ENCODE measurements around the gene RARB.

RARB gene

DNA sequence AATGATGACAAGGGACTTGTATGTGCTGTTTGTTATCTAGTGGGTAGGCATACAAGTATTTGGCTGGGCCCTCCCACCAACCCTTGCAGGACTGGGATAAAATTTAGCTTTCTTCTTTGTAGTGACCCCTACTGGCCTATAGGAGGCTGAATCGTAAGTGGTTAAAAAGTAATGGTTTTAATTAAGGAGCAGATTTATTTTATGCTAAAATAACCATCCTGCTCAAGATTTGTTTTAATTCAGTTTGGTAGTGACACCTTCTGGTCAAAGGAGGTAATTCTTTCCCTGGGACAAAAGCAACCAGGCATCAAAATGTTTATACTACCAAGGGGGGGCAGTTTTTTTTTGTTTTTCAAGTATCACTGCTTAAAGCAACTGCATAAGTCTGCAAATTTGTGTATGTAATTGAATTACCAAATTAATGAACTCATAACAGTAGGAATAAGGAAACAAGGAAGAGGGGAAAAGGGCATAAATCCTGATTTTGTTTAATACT lies 166.0 kb downstream of the RARB start:
- no peak overlapping the region for H3K9ac ChIP-seq
- H3K9me3 ChIP-seq: no peaks in the 10 kb centered on the region
- no peak overlapping the region for H3K27ac ChIP-seq
- peaks cover 75% of the 10 kb centered on the region for H4K20me1 ChIP-seq
- H3K4me3 ChIP-seq: no peak overlapping the region
- no peak overlapping the region for H3K4me2 ChIP-seq
- no peak for TF ChIP-seq Cebpa-rat (IDR thresholded peaks at IDR 0.05)
- H3K27me3 ChIP-seq: no peaks in the 10 kb centered on the region
- peaks cover 34% of the 10 kb centered on the region for H3K36me3 ChIP-seq
- H3K4me1 ChIP-seq: peaks cover 10% of the 10 kb centered on the region

DNA sequence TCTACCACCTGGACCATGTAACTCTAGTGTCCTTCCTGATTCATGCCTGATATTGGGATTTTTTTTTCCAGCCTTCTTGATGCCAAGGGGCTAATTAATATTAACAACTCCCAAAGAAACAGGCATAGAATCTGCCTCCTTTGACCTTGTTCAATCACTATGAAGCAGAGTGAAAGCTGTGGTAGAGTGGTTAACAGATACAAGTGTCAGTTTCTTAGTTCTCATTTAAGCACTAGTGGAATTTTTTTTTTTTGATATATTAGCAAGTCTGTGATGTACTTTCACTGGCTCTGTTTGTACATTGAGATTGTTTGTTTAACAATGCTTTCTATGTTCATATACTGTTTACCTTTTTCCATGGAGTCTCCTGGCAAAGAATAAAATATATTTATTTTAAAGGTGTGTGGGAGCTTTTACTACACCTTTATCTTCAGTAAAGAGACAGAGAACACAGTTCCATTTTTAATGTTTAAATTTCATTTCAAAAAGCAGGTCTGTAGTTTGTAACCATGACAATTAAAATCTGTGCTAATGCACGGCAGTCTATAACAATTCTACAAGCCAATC lies 169.6 kb downstream of the RARB start:
- no peak for TF ChIP-seq Cebpa-rat (IDR thresholded peaks at IDR 0.05)
- H3K4me3 ChIP-seq: no peak overlapping the region
- H3K27me3 ChIP-seq: no peaks in the 10 kb centered on the region
- peaks cover 69% of the 10 kb centered on the region for H3K36me3 ChIP-seq
- H3K9me3 ChIP-seq: no peaks in the 10 kb centered on the region
- H3K27ac ChIP-seq: no peak overlapping the region
- H3K4me2 ChIP-seq: no peak overlapping the region
- H3K9ac ChIP-seq: no peak overlapping the region
- peaks cover 100% of the 10 kb centered on the region for H4K20me1 ChIP-seq
- H3K4me1 ChIP-seq: no peaks in the 10 kb centered on the region

DNA sequence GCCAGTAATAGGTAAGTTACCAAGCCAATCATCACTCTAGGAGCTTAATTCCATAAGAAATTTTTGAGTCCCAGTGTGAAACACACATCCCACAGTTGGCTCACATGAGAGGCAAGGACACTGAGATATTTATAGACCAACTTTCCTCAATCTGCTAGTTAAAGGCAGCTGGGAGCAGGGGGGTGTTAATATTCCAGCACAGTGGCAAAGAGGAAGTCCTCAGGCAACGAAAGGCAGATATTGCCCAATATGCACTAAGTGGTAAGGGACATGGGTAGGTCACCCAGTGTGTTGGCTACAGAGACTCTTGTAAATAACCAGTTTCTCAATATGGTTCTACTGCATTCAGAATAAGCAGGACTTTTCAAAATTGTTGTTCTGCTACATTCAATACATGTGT lies 175.6 kb downstream of the RARB start:
- Histone ChIP-seq H3K9me3 (no peaks in the 10 kb centered on the region), H3K4me3 (no peak overlapping the region), H4K20me1 (peaks cover 100% of the 10 kb centered on the region), H3K36me3 (peaks cover 98% of the 10 kb centered on the region), H3K4me1 (no peaks in the 10 kb centered on the region), H3K27me3 (no peaks in the 10 kb centered on the region), H3K27ac (no peak overlapping the region), H3K9ac (no peak overlapping the region), H3K4me2 (no peak overlapping the region)
- no peak for TF ChIP-seq Cebpa-rat (IDR thresholded peaks at IDR 0.05)

DNA sequence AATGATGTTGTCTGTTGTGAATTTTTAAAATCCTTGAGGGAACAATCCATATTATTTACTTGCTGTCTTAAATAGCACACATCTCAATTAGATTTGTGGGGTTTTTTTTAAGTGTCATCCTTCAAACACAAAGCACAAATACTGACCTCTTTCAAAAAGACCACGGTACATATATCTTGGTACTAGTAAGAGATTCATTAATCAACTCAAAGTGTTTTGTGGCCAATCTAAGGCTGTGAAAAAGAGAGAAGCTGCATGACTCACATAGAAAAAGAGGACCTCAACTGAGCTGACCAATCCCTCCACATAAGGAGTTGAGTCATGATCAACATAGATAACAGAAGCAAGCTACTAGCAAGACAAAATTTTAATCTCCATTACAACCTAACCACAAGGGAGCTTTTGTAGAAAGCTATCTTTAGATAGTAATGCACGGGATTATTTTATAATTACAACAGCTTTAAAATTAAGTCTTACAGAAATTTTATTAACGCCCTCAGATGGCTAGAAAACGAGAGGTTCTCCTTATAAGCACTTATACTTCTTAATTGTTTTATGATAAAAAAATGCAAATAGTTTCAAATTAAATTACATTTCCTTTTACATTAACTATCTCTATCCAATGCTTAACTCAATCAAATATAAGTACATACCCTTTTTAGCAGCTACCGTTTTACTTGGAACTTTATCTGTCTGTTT lies 176.2 kb downstream of the RARB start:
- no peak overlapping the region for H3K4me2 ChIP-seq
- no peak overlapping the region for H3K9ac ChIP-seq
- H3K27ac ChIP-seq: no peak overlapping the region
- no peaks in the 10 kb centered on the region for H3K27me3 ChIP-seq
- peaks cover 98% of the 10 kb centered on the region for H3K36me3 ChIP-seq
- no peak overlapping the region for H3K4me3 ChIP-seq
- no peaks in the 10 kb centered on the region for H3K4me1 ChIP-seq
- no peak for TF ChIP-seq Cebpa-rat (IDR thresholded peaks at IDR 0.05)
- H3K9me3 ChIP-seq: no peaks in the 10 kb centered on the region
- peaks cover 100% of the 10 kb centered on the region for H4K20me1 ChIP-seq

DNA sequence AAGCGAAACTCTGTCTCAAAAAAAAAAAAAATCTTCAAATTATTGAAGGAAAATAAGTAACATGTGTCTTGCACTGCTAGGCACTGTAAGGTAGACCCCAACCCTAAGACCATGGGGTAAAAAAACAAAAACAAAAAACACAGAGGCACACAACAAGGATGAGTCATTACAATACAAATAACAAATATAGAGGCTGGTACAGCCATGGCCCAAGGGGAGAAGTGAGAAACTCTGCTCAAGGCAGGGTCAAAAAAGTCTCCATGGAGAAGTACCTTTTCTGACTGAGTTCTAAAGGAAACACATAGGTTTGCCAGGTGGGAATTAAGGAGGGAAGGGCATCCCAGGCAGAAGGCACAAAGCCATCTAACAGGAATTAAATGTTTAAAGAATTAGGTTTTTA lies 182.1 kb downstream of the RARB start:
- TF ChIP-seq Cebpa-rat (IDR thresholded peaks at IDR 0.05): no peak
- H3K4me3 ChIP-seq: no peak overlapping the region
- H4K20me1 ChIP-seq: peaks cover 100% of the 10 kb centered on the region
- no peaks in the 10 kb centered on the region for H3K9me3 ChIP-seq
- no peak overlapping the region for H3K9ac ChIP-seq
- no peak overlapping the region for H3K27ac ChIP-seq
- no peaks in the 10 kb centered on the region for H3K4me1 ChIP-seq
- H3K36me3 ChIP-seq: peaks cover 95% of the 10 kb centered on the region
- H3K4me2 ChIP-seq: no peak overlapping the region
- no peaks in the 10 kb centered on the region for H3K27me3 ChIP-seq

DNA sequence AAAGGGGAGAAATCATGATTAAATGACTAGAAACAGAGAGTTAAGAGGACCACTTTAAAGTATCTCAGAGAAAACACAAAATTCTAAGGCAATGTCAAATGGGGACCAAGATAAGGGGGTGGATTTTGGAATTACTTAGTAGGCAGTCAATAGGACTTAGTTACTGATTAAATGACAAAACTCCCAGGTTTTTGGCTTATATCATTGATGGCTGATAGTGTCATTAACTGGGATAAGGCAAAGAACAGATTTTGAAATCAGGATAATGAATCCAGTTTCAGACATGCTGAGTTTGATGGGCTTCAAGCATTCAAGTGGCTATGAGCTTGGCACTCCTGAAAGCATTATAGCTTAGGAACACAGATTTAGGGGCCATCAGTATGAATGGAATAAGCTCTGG lies 182.7 kb downstream of the RARB start:
- Histone ChIP-seq H3K27me3 (no peaks in the 10 kb centered on the region), H3K9ac (no peak overlapping the region), H3K9me3 (no peaks in the 10 kb centered on the region), H3K4me3 (no peak overlapping the region), H3K4me1 (no peaks in the 10 kb centered on the region), H4K20me1 (peaks cover 100% of the 10 kb centered on the region), H3K27ac (no peak overlapping the region), H3K36me3 (peaks cover 95% of the 10 kb centered on the region), H3K4me2 (no peak overlapping the region)
- TF ChIP-seq Cebpa-rat (IDR thresholded peaks at IDR 0.05): no peak

DNA sequence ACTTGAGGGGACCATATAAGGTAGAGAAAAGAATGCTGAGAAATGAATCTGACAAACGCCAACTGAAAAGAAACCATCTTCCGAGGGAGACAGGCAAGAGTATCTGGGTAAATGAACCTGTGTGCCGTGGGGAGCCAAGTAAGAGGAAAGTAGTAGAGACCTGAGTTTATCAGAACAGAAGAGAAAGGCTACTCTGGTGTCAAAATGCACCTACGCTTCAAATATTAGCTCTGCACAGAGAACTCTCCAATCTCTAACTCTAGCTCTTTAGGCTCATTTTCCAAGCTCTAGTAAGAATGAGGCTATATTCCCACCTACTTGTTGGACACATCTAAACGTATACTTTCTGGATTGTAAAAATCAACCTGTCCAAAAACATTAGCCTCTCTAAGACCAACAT lies 183.1 kb downstream of the RARB start:
- H3K36me3 ChIP-seq: peaks cover 94% of the 10 kb centered on the region
- no peak overlapping the region for H3K4me2 ChIP-seq
- no peaks in the 10 kb centered on the region for H3K4me1 ChIP-seq
- no peak for TF ChIP-seq Cebpa-rat (IDR thresholded peaks at IDR 0.05)
- H3K27me3 ChIP-seq: no peaks in the 10 kb centered on the region
- H3K4me3 ChIP-seq: no peak overlapping the region
- no peak overlapping the region for H3K9ac ChIP-seq
- peaks cover 100% of the 10 kb centered on the region for H4K20me1 ChIP-seq
- H3K27ac ChIP-seq: no peak overlapping the region
- no peaks in the 10 kb centered on the region for H3K9me3 ChIP-seq

DNA sequence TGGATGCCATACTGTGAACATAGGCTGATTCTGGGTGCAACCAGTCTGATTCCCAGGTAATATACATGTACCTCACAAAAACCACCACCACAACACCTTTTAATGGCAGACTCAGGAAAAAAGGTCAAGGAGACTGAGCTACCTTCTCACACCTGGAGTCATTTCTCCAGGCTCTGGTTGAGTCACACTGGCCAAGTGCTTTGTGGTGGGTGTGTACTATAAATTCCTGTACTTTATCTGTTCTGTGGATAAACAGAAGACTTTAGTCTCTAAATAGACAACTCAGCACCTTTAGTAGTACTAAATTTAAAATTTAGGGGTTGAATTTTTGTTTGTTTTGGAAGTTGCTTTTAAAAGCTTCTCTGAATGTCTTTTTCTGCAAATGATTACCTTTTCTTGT lies 190.0 kb downstream of the RARB start:
- no peak for TF ChIP-seq Cebpa-rat (IDR thresholded peaks at IDR 0.05)
- H4K20me1 ChIP-seq: peaks cover 100% of the 10 kb centered on the region
- H3K27me3 ChIP-seq: no peaks in the 10 kb centered on the region
- H3K4me1 ChIP-seq: no peaks in the 10 kb centered on the region
- H3K9ac ChIP-seq: no peak overlapping the region
- no peak overlapping the region for H3K4me2 ChIP-seq
- H3K27ac ChIP-seq: no peak overlapping the region
- peaks cover 89% of the 10 kb centered on the region for H3K36me3 ChIP-seq
- H3K4me3 ChIP-seq: no peak overlapping the region
- H3K9me3 ChIP-seq: no peaks in the 10 kb centered on the region

DNA sequence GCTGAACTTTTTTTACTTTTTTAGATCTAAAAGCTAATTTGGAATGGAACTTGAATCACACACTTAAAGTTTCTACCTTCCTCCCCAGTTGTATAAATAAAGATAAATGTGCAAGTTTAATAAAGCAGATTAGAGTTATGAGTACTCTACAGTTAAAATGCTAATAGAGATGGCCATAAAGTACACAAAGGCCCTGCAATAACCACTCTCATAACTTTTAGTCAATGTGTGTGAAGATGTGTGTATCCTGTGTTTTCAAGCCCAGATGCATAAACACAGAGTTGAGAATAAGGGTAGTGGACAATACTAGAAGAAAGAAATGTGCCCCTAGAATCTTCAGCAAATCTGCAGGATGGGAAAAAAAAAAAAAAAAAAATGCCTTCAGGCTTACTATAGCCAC lies 191.3 kb downstream of the RARB start:
- H3K27me3 ChIP-seq: no peaks in the 10 kb centered on the region
- no peak overlapping the region for H3K9ac ChIP-seq
- H3K27ac ChIP-seq: no peak overlapping the region
- H3K4me2 ChIP-seq: no peak overlapping the region
- no peaks in the 10 kb centered on the region for H3K9me3 ChIP-seq
- H3K4me3 ChIP-seq: no peak overlapping the region
- no peak for TF ChIP-seq Cebpa-rat (IDR thresholded peaks at IDR 0.05)
- H3K36me3 ChIP-seq: peaks cover 89% of the 10 kb centered on the region
- no peaks in the 10 kb centered on the region for H3K4me1 ChIP-seq
- peaks cover 100% of the 10 kb centered on the region for H4K20me1 ChIP-seq

DNA sequence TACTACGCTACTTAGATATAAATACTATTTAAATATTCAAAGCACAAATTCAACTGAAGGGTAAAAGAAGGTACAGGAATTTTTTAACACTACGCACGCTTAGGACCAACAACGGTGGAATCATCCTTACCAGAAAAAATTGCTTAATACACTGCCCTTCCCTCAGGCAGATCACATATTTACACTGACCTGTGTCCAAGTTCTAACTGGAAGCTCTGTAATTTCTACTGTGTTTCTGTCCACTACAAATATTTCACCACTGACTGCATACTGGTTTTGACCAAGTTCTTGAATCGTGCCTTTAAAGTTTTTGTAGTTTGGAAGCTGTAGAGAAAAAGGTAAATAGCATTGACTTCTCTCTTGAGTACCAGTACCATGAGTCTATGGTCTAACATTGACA lies 192.4 kb downstream of the RARB start:
- Histone ChIP-seq H3K4me2 (no peak overlapping the region), H3K4me3 (no peak overlapping the region), H3K36me3 (peaks cover 93% of the 10 kb centered on the region), H3K27me3 (no peaks in the 10 kb centered on the region), H3K27ac (no peak overlapping the region), H3K9me3 (no peaks in the 10 kb centered on the region), H4K20me1 (peaks cover 100% of the 10 kb centered on the region), H3K4me1 (no peaks in the 10 kb centered on the region), H3K9ac (no peak overlapping the region)
- no peak for TF ChIP-seq Cebpa-rat (IDR thresholded peaks at IDR 0.05)

Data from BLaER1 (cell line).